B cell (primary cell): Measurements from ENCODE around the gene CAMK2D. TPM values are rescaled to one million over a fixed set of nuclear protein-coding genes. Genes with fewer than 3 reads are reported as not detected.
A peak's percentile ranks its signal among the peaks of the same experiment; 100 is the strongest.

Experiments
- ATAC-seq: fragments of 200-7000 bp; cut with Tn5 transposase; one replicate; pipeline ENCODE4 v1.10.0; 2021; ENCODE audit warnings: low read depth, mild to moderate bottlenecking, moderate number of reproducible peaks, moderate library complexity
- CTCF ChIA-PET: fragments of 350-600 bp; sonication (Branson Sonifier 250); formaldehyde crosslinking; loops from one replicate; lab custom pipeline; 2021; ENCODE audit warnings: antibody characterized with exemption, inconsistent platforms; lab: Charles Lee
- POLR2A ChIA-PET: fragments of 350-600 bp; sonication (Branson Sonifier 250); formaldehyde crosslinking; loops from one replicate; lab custom pipeline; 2021; ENCODE audit warnings: antibody characterized with exemption; lab: Charles Lee
- DNase-seq: peaks from one replicate; pipeline ENCODE4 v3.0.0; 2013
- H2AFZ ChIP-seq: 2 replicates; pipeline ENCODE4 v1.6.1; 2012; ENCODE audit warnings: mild to moderate bottlenecking, low read depth, low read length; ENCODE audit not compliant: insufficient read depth, poor library complexity, severe bottlenecking
- H3K27ac ChIP-seq, 2 donors: 1 replicate in 1 of 2; 2 replicates in 1 of 2; pipeline ENCODE4 v1.5.1; 2012 to 2013; ENCODE audit warnings: low read length in 2 of 2, mild to moderate bottlenecking in 2 of 2, moderate library complexity in 1 of 2
- H3K27me3 ChIP-seq, 4 experiments: fragments of 200-600 bp in 1 of 4; sonication (generic) in 1 of 4; replicated peaks in 1 of 4; 1 replicate in 2 of 4; 2 replicates in 2 of 4; pipeline versions ENCODE4 v1.6.1 to v1.7.0; 2013 to 2016; ENCODE audit warnings: low read length in 3 of 4, mild to moderate bottlenecking in 2 of 4, mixed read lengths in 1 of 4, moderate library complexity in 1 of 4; ENCODE audit not compliant: insufficient read depth in 4 of 4, control insufficient read depth in 3 of 4; ENCODE audit errors: control extremely low read depth in 1 of 4
- H3K36me3 ChIP-seq, 2 experiments: replicated peaks in 1 of 2; 1 replicate in 1 of 2; 2 replicates in 1 of 2; pipeline versions ENCODE4 v1.6.1 to v1.7.1; 2013; ENCODE audit warnings: low read length in 1 of 2; ENCODE audit not compliant: insufficient read depth in 2 of 2, control insufficient read depth in 1 of 2; ENCODE audit errors: control extremely low read depth in 1 of 2, extremely low read depth in 1 of 2
- H3K4me1 ChIP-seq, 2 donors: fragments of 200-600 bp in 1 of 2; sonication (generic) in 1 of 2; 1 replicate in 1 of 2; 2 replicates in 1 of 2; pipeline versions ENCODE4 v1.5.1 to v1.6.1; 2013 to 2017; ENCODE audit warnings: low read length in 2 of 2; ENCODE audit not compliant: control insufficient read depth in 2 of 2, insufficient read depth in 2 of 2
- H3K4me2 ChIP-seq: replicated peaks from 2 replicates; pipeline ENCODE3; 2012; ENCODE audit warnings: mild to moderate bottlenecking, low read depth, low read length; ENCODE audit not compliant: poor library complexity, severe bottlenecking
- H3K4me3 ChIP-seq, 5 experiments: fragments of 200-600 bp in 1 of 5; sonication (generic) in 1 of 5; 1 replicate in 3 of 5; 2 replicates in 2 of 5; pipeline versions ENCODE4 v1.5.1 to v1.7.0; 2011 to 2016; ENCODE audit warnings: low read length in 4 of 5, mild to moderate bottlenecking in 4 of 5, low read depth in 2 of 5, control low read depth in 1 of 5, moderate library complexity in 1 of 5; ENCODE audit not compliant: insufficient read depth in 1 of 5; ENCODE audit errors: control extremely low read depth in 1 of 5, extremely low read depth in 1 of 5
- H3K79me2 ChIP-seq: fragments of 200-600 bp; sonication (generic); one replicate; pipeline ENCODE4 v1.6.0; 2016; ENCODE audit warnings: low read length; ENCODE audit not compliant: control insufficient read depth, insufficient read depth
- H3K9ac ChIP-seq: fragments of 200-600 bp; sonication (generic); 2 replicates; pipeline ENCODE4 v1.6.1; 2017; ENCODE audit warnings: mild to moderate bottlenecking, low read length, moderate library complexity
- H3K9me3 ChIP-seq, 3 donors: one replicate each; pipeline versions ENCODE4 v1.6.1 to v1.7.1; 2013; ENCODE audit warnings: low read length in 2 of 3; ENCODE audit not compliant: control insufficient read depth in 2 of 3, insufficient read depth in 1 of 3; ENCODE audit errors: control extremely low read depth in 1 of 3
- H4K20me1 ChIP-seq: 2 replicates; pipeline ENCODE4 v1.6.0; 2012; ENCODE audit warnings: mild to moderate bottlenecking, low read length; ENCODE audit not compliant: insufficient read depth, control insufficient read depth, poor library complexity, severe bottlenecking
- H3K27ac Mint-ChIP-seq: one replicate; pipeline ENCODE4 v1.8.0; 2021; ENCODE audit warnings: mixed read lengths
- H3K27me3 Mint-ChIP-seq: one replicate; pipeline ENCODE4 v1.8.0; 2021; ENCODE audit warnings: mixed read lengths
- H3K4me1 Mint-ChIP-seq: one replicate; pipeline ENCODE4 v1.8.0; 2021; ENCODE audit warnings: mixed read lengths
- H3K4me3 Mint-ChIP-seq: one replicate; pipeline ENCODE4 v1.8.0; 2021; ENCODE audit warnings: mixed read lengths
- H3K9me3 Mint-ChIP-seq: one replicate; pipeline ENCODE4 v1.8.0; 2022; ENCODE audit warnings: mixed read lengths; ENCODE audit not compliant: insufficient read depth
- EZH2 ChIP-seq: IDR thresholded peaks from 2 replicates; pipeline ENCODE4 v1.6.1; 2012; ENCODE audit warnings: borderline replicate concordance, low read depth, mild to moderate bottlenecking, moderate library complexity, low read length; ENCODE audit not compliant: insufficient read depth, poor library complexity, severe bottlenecking
- WGBS: methylation state at CpG from one replicate; pipeline ENCODE4 v1.1.5; 2013; ENCODE audit warnings: missing lambda C conversion rate; ENCODE audit not compliant: insufficient coverage; 5-methylcytosine and 5-hydroxymethylcytosine counted together
- intact Hi-C: fragments of 100-400 bp; cut with micrococcal nuclease; formaldehyde crosslinking; loops from one replicate; pipeline ENCODE4 v1.10.0; 2022
- polyA plus RNA-seq: library from polyadenylated mRNA; depleted of rRNA; stranded (reverse); fragments of >200 nt; gene quantifications from 2 replicates; pipeline ENCODE4 v1.2.3, GENCODE V29; 2012
- total RNA-seq, 2 donors: library from RNA; stranded (reverse); fragments of 120-200 nt in 1 of 2; gene quantifications; 1 replicate in 1 of 2; 2 replicates in 1 of 2; pipeline versions ENCODE4 v1.2.3 to v1.2.4, GENCODE V29; 2013 to 2022
- TF ChIP-seq, protein P1 (sequence below): fragments of 200-600 bp; IDR thresholded peaks from one replicate; pipeline ENCODE4 v1.8.0; 2022; ENCODE audit warnings: antibody characterized with exemption, mild to moderate bottlenecking

CAMK2D gene
- total and polyA plus RNA-seq, 2 donors (not counting 1 experiment from before 2014, with no cell fraction given), result 26.3 to 57.0 TPM

DNA sequence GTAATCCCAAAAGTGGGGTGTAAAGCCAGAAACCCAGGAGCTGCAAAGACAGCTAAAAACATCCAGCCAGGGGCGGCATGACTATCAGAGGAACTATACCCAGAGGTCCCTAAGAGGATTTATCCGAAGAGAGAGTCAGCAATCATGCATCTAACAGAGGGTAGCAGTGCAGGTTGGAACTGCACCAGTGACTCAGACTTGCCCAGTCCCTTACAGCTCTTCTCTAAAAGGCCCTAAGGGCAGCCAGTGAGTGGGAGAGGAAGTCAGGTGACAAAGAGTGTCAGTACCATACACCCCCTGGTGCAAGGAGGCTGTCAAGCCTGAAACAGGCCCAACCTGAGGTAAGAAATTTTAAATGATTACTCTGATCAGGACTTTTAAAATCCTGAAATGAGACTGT lies 88.1 kb downstream of the CAMK2D start:
- Histone ChIP-seq H2AFZ (no peak overlapping the region), H3K4me2 (peak overlapping the region; percentile 5), H3K79me2 (peaks cover 81% of the 10 kb centered on the region), H3K9me3 (no peaks in the 10 kb centered on the region), H3K36me3 (peaks cover 0 to 15% of the 10 kb centered on the region in 2 experiments), H3K4me3 (no peak overlapping the region), H4K20me1 (no peaks in the 10 kb centered on the region), H3K4me1 (peaks cover 34 to 42% of the 10 kb centered on the region in 2 donors), H3K27me3 (no peaks in the 10 kb centered on the region), H3K9ac (no peak overlapping the region), H3K27ac (no peak overlapping the region)
- Mint-ChIP-seq H3K4me3 (no peak overlapping the region), H3K27me3 (no peaks in the 10 kb centered on the region), H3K4me1 (peaks cover 55% of the 10 kb centered on the region), H3K27ac (peak overlapping the region; percentile 63), H3K9me3 (no peaks in the 10 kb centered on the region)
- DNase-seq (peak; percentile 33), ATAC-seq (peak; percentile 82)
- TF ChIP-seq EZH2, result no peak
- TF ChIP-seq, protein P1, sequence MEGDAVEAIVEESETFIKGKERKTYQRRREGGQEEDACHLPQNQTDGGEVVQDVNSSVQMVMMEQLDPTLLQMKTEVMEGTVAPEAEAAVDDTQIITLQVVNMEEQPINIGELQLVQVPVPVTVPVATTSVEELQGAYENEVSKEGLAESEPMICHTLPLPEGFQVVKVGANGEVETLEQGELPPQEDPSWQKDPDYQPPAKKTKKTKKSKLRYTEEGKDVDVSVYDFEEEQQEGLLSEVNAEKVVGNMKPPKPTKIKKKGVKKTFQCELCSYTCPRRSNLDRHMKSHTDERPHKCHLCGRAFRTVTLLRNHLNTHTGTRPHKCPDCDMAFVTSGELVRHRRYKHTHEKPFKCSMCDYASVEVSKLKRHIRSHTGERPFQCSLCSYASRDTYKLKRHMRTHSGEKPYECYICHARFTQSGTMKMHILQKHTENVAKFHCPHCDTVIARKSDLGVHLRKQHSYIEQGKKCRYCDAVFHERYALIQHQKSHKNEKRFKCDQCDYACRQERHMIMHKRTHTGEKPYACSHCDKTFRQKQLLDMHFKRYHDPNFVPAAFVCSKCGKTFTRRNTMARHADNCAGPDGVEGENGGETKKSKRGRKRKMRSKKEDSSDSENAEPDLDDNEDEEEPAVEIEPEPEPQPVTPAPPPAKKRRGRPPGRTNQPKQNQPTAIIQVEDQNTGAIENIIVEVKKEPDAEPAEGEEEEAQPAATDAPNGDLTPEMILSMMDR, result no peak
- ChIA-PET CTCF (interaction anchor here (0.6 to 1.8 kb wide), 6 partner anchors 33 to 125 kb away, joined by 3 to 12 read pairs (median 3); no protein-coding TSS in a partner anchor), POLR2A (no interaction called here)
- WGBS, result 100% methylated on average over 2 of the region's 2 CpGs
- intact Hi-C loops, result loop anchor here (2.0 kb wide), 1 partner anchor 15 kb away; no protein-coding TSS in a partner anchor

DNA sequence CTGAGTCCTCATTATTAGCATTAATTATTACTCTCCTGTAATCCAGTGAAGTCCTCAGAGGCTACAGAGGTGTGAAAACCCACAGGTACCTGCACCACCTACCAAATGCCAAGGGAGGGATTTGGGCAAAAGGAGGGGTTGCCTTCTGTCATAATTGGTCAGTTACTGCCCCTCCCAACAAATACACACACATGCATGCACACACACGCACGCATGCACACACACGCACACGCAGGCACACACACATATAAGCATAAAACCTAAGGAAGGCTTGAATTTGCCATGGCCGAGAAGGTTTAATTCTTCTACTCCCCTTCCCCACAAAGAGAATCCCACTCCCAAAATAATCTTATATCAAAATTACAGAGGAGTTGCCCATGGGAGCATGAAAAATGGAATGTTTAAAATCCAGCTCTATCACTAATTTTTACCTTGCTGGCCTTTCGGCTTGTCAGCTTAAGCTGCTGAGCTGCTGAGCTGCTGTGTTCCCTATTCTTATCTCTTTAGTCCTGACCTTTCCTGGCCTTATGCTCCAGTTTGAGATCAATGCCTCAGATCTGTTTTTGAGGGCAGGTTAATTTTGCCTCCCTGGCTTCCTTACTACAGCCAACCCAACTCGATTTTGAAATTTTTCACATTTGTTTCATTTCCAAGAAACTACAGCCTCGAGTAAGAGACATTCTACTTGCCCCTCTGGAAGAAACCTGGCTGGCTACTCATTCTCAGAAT lies 95.0 kb downstream of the CAMK2D start:
- peaks cover 22% of the 10 kb centered on the region for H3K4me1 Mint-ChIP-seq
- Histone ChIP-seq H3K36me3 (peaks cover 3 to 20% of the 10 kb centered on the region in 2 experiments), H3K27me3 (no peaks in the 10 kb centered on the region), H4K20me1 (no peaks in the 10 kb centered on the region), H3K4me3 (no peak overlapping the region), H3K4me1 (peaks cover 0 to 5% of the 10 kb centered on the region in 2 donors), H3K9ac (no peak overlapping the region), H3K79me2 (peaks cover 84% of the 10 kb centered on the region), H3K4me2 (no peak overlapping the region), H3K9me3 (peaks cover 0 to 1% (median 0%) of the 10 kb centered on the region in 3 donors), H3K27ac (no peak overlapping the region), H2AFZ (no peak overlapping the region)
- no peaks in the 10 kb centered on the region for H3K27me3 Mint-ChIP-seq
- no peak for ATAC-seq
- ChIA-PET CTCF (interaction anchor here (0.7 to 1.2 kb wide), 3 partner anchors 8 to 119 kb away, joined by 3 to 4 read pairs (median 3); no protein-coding TSS in a partner anchor), POLR2A (no interaction called here)
- DNase-seq, result no peak
- no peaks in the 10 kb centered on the region for H3K9me3 Mint-ChIP-seq
- peak overlapping the region; percentile 20 for H3K27ac Mint-ChIP-seq
- TF ChIP-seq, protein P1, result no peak
- TF ChIP-seq EZH2, result no peak
- no peak overlapping the region for H3K4me3 Mint-ChIP-seq
- no CpG with 5 or more reads among the region's 8 CpGs for WGBS
- intact Hi-C loops, result no loop called here
